SW 1271 (cell line): ENCODE data around the gene PSMB3.
"Not testable (repeated sequence)": the region's sequence is repeated elsewhere in the genome, so short reads cannot be mapped to it uniquely, and the experiment has no call there.

Experiments used
- DNase-seq, 2 experiments: peaks; one replicate each; lab custom pipeline; 2025; lab: John Stamatoyannopoulos, UW

Gene PSMB3

DNA sequence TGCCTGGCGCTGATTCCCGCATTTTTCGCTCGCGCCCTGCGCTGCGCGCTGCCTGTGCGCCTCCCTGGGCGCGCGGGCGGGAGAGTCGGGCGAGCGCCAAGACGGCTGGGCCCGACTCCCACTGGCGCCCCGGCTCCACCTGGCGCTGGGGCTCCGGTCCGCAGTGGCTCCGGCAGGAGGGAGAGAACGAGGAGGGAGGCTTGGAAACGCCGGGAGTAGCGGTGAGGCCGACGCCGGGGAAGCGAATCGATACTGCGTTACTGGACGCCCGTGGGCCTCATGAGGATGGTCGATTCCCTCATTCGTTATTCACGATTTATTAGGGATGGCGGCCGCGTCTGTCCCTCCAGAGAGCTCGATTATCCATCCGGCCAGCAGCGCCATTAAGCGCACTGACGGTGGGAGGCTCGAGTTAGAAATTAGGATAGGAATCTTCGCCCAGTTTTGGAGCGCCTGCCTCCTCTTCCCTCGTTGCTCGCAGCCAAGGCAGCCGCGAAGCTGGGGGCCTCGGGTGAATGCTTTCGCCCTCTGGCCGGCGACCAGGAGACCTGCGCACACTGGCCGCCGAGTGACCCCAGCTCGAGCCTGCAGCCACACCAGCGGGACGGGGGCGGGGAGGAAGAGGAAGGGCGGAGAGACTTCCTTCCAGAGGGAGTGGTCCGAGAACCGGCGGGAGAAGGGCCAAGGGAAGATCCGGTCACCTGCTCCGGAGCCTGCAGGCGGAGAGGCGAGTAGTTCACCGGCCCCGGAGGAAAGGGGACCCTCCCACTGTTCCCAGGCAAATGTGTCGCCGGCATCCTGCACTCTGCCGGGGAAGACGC lies 3.1 kb upstream of the PSMB3 start:
- DNase-seq = peak; percentile 79 to 87

DNA sequence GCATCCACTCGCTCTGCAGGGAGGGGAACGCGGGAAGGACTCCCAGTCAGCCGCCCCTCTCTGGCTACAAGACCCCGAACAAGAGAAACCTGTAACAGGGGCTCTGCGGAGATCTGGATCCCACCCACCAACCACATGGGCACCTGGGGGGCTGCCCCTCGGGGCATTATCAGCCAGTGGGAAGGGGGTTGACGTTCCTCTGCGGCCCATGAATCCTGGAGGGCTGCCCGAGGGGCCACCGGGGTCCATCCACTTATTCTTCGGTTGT lies 2.6 kb upstream of the PSMB3 start:
- DNase-seq = no peak

DNA sequence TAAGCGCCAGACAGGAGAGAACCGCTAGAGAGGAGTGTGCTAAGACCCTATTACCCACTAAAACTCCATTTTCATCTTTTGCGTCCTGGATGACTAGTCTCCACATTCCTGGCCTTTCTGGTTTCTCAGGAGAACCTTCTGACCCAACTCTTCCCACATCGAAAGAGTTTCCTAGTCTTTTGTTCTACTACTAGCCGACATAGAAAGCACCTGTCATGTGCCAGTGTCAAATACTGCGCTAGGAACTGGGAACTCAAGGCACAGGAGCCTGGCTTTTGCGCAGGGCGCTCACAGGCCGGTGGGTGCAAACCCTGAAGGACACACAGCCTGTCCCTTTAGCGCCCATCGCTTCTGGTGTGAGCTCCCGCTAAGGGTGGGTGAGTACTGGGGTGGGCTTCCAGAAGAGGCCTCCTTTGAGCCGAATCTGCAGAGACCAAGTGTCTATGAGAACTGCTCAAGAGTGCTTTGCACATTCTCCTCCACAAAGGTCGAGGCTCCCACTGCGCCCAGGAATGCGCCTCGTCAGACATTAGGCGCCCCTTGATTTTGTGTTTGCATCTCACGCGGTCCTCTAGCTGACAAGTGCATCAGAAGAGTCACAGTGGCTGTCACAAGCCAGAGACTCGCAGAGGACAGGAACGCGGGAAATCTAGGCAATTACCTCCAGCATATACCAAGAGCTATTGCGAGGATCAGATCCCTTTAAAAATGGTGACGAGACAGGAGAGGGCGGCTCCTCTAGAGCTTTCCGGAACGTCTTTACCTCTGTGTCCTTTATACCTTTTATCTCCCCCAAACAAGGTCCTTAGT lies 2.0 kb upstream of the PSMB3 start:
- DNase-seq = peak in 1 of 2 experiments; percentile 71

DNA sequence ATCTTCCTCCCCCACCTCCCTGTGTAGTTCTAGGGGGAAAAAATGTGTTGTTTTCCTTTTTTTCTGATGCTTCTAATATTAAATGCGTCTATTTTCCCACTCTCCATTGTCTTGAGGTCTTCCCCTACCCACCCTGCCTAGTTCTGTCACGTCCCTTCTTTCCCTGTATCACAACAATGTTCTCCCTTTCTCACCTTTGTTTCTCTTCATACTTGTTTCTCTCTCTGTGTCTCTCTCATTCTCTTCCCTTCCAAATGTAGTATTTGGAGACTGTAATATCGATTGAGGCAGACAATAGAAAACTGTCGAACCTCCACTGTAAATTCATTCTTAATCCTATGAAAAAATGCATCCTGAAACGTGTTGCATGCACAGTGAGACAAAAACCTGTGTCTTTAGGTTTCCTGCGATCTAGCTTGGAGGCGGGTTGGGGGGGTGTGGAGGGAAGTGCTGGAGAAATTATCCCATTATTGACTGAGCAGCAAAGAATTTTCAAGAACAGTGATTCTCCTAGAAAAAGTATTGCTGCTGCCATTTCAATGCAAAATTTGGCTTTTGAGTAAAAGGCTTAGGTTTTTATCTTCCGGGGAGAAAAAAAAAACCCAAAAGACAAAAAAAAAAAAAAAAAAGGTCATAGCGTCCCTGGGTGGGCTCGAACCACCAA lies 1.3 kb upstream of the PSMB3 start:
- DNase-seq = peak in 1 of 2 experiments; percentile 54

DNA sequence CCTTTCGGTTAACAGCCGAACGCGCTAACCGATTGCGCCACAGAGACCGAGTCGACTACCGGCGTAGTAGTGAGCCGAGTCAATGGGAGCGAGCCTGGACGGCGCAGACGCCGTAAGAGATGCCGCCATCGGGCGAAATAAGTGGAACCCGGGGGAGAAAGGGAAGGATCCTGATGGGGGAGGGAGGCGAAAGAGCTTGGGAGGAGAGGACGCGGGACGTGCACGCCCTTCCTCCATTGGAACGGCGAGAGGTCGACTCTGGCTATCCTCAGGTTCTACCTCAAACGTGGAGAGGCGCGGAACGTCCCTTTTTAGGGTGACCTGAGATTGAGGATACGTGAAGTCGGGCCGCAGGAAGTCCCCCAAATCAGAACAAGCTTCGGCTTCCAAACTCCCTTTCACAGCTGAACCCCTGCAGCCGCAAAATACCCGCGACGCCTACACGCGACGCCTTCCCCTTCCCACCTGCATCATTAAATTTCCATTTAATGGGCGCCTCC lies 683 bp upstream of the PSMB3 start:
- peak; percentile 65 to 81 for DNase-seq

DNA sequence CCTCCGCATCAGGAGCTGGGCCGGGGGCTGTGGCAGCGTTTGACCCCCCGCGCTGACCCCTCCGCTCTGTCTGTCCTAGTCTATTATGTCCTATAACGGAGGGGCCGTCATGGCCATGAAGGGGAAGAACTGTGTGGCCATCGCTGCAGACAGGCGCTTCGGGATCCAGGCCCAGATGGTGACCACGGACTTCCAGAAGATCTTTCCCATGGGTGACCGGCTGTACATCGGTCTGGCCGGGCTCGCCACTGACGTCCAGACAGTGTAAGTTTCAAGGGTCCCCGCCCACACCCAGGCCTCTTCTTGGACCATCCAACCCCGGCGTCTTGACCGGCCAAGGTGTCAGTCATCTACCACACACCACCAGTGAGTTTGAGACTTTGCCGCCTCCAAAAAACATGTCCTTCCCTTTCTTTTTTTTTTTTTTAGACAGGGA lies 548 bp downstream of the PSMB3 start:
- no peak for DNase-seq

DNA sequence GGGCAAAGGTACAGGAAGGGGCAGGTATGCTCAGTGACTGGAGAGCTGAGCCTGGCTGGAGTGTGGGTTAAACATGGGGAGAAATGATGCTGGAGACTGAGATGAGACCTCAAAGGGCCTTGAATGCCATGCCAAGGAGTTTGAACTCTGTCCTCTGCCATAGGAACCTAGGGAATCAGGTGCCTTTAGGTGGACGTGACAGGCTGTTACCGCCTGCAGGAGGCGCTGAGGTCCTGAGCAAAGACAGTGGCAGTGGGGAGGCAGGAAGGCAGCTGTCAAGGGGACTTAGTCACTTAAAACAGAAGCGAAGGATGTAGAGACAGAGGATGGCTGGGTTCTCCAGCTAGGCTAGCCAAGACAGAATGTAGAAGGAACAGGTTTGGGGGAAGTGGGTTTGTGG lies 9.1 kb downstream of the PSMB3 start:
- DNase-seq = peak in 1 of 2 experiments; percentile 27

DNA sequence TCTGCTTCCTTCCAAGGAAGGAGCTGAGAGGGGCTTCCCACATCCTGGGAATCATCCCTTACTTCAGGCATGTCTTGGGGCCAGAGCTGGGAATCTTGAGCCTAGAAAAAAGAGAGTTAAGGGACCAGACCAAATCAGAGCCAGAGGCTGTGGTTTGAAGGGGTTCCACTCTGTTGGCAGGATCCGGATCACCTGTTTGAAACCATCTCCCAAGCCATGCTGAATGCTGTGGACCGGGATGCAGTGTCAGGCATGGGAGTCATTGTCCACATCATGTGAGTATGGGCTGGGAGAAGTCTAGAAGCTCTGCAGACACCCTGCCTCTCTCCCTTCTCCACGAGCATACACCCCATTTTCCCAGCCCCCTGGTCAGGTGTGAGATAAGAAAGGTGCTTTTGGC lies 9.7 kb downstream of the PSMB3 start:
- no peak for DNase-seq

DNA sequence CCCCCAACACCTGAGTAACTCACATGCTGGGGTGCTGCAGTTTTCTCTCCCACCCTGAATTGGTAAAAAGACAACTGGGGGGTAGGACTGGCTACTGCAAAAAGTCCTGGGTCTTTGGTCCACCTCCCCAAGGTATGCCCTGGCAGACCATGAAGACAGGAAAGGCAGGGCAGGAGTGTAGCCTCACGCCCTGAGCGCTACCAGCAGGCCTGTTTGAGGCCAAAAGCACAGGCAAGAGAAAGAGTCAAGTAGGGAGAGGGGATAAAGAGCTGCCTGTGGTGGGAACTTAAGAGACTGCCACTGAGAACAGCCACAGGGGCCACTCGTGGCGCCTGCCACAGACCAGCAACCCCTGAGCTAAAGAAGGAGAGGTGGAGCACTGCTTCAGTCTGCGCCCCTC lies 13.8 kb downstream of the PSMB3 start:
- DNase-seq = no peak

DNA sequence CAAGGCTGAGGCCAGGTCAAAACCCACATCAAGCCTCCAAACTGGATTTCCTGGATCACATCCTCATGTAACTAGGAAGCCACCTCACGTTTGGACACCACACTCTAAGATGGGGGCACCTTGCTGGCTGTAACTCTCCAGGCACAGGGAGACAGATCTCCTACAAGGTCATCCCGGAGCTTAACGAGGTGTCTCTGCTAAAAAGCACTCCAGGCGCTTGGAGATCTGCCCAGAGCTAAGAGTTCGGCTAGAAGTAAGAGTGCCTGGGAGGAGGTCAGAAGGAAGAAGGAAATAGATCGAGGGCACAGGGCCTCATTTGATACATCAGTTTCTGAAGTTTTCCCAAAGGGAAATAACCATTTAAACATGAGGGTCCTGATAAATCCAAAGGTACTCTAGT lies 15.9 kb downstream of the PSMB3 start:
- DNase-seq = no peak

DNA sequence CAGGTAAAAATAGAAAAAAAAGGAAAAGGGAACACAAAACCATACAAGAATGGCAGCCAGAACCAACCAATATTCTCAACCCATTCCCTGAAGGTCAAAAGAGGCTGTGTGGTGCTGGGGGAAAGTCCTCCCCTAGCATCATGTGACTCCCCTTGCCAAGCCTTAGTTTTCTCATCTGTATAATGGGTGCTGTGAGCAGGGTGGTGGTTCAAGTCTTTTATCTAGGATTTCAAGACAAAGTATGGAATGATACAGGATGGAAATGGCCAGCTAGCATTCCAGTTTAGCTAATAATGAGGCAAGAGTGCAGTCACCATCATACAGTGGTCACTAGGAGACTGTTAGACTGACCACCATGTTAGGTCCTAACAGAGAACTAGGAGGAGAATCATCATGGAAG lies 20.7 kb downstream of the PSMB3 start:
- DNase-seq = no peak

DNA sequence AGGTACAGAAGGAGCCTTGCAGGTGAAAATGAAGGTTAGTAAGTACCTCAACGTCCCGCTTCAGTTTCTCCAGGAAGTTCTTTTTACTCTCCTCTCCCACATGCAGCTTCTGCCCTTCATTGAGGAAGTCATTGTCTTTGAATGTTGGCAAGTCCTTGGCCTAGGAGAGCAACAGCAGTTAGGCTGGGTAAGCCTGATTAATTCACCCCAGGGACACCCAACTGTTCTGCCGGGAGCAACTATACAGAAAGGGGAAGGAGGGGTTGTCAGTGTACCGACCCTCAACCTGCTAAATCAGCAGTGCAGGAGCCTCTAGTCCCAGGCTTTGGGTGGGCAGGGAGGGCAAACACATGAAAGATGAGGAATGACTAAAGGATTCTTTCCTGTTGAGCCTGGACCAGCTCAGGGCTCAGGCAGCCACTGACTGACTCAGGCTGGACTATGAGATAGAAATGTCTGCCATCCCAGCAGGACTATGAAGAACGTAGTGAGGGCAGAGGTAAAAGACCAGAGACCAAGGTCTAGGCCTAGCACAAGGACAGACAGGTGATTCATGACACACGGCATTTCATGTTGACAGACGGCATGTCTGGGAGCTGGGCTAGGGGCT lies 25.2 kb downstream of the PSMB3 start:
- DNase-seq = no peak

DNA sequence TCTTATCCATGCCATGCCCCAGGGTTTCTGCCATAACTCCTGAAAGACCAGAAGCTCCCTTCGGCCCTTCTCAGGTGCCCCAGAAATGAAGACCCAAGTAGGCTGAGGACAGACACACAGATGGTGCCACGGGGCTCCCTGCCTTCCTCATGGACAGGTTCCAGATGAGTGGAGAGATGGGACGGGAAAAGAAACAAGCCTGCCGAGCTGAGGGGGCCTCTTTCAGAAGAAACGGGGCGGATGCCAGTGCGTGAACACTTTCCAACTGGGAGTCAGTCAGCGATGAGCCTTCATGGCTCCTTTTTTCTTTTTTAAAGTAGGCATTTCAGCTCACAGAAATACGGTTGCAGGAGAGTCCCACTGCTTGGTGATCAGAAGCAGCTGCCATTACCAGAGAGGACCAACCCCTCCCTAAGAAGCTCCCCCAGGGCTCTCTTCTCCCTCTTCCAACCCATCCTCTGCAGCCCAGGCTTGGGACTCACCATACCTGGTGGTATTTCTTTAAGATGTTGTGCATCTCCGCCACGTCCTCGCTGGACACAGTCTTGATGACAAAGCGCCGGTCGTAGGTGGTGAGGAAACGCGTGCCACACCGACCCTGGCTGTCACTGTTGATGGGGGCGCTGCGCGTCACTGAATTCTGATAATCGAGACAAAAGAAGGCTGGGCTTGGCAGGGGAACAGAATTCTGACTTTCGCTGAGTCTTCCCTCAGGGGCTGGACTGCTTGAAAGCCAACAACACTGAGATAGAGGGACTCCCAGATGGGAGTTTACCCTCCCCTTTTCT lies 27.6 kb downstream of the PSMB3 start:
- DNase-seq = no peak

DNA sequence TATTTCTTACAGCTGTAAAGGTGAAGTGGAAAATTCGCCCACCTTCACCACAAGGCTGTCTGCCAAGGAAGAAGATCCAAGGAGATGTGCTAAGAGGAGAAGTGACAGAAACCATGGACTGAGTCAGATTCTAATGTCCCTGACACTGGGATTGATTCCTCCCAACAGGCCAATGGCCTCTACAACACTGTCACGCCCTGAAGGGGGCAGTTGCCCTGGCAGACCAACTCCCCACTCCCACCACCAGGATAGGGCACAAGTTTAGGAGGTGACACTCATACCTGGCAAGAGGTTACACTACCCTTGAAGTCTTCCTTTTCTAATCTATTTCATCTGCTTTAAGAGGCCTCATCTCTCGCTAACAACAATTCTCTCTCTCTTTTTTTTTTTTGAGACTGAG lies 30.7 kb downstream of the PSMB3 start:
- DNase-seq = no peak

DNA sequence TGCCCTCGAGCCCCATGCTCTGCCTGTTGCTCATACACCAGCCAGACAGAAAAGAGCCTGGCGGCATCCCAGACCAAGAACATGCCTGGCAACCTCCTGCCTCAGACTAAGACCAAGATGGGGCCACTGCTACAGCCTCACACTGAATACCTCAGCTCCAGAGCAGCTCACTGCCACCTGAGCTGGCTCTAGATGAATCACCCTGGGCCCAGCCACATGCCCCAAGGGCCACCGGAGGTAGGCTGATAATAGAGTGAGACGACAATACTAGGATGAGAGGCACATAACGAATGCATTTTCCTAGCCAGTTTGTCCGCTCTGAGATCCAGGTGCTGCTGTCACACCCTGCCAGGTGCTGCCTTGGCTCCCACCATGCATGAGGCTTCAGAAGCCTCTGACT lies 33.8 kb downstream of the PSMB3 start:
- DNase-seq = no peak

DNA sequence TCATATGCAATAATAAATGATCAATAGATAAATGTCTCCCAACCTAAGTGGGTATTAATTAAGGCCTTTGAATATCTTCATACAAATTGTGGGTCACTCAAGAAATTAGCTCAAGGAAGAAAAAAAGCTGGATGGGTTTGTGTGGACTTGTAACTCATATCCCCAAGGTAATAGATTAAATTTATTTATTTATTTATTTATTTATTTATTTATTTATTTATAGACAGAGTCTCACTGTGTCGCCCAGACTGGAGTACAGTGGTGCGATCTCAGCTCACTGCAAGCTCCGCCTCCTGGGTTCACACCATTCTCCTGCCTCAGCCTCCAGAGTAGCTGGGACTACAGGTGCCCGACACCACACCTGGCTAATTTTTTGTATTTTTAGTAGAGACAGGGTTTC lies 35.5 kb downstream of the PSMB3 start:
- DNase-seq = not testable (repeated sequence)

DNA sequence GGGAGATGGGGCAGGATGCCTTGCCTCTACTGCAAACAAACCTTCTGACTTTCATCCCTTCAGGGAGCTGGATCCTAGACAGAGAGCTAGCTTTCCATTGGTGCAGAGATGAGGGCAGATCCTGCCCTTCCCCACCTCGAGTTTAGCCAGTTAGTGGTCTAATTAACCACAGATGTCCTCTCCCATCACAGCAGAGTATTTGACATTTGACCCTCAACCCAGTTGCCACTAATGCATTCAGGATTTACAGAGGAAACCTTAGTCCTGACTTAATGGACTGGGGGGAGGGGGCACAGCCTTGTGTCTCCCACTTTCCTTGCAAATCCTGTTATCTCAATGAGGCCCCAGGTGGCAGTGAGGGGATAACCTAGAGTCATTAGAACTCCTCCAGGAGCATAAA lies 36.6 kb downstream of the PSMB3 start:
- DNase-seq = no peak

DNA sequence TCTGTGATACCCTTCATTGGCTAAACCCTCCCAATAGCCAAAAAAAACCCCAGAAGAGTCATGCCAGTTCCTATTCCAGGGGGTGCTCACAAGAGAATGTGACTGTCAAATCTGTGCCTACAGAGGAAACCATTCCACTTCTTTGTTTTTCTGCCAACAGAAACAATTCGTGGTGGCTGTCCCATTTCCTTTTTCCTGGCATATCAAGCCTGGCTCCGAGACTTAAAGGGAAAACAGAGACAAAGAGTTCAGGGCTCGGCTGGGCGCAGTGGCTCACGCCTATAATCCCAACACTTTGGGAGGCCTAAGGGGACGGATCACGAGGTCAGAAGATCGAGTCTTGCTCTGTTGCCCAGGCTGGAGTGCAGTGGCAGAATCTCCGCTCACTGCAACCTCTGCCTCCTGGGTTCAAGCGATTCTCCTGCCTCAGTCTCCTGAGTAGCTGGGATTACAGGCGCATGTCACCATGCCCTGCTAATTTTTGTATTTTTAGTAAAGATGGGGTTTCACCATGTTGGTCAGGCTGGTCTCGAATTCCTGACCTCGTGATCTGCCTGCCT lies 37.7 kb downstream of the PSMB3 start:
- not testable (repeated sequence) for DNase-seq

DNA sequence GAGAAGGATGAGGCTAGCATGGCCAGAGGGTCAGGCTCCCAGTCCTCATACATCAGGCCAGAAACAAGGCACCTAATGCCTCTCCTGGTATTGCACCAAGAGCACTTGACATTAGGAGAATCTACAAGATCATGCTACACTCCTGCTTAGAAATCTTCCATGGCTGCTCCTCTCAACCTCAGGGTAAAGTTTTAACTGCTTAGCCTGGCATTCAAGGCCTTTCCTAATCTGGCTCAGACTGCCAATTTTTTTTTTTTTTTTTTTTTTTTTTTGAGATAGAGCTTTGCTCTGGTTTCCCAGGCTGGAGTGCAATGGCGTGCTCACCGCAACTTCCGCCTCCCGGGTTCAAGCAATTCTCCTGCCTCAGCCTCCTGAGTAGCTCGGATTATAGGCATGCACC lies 38.6 kb downstream of the PSMB3 start:
- DNase-seq = no peak

DNA sequence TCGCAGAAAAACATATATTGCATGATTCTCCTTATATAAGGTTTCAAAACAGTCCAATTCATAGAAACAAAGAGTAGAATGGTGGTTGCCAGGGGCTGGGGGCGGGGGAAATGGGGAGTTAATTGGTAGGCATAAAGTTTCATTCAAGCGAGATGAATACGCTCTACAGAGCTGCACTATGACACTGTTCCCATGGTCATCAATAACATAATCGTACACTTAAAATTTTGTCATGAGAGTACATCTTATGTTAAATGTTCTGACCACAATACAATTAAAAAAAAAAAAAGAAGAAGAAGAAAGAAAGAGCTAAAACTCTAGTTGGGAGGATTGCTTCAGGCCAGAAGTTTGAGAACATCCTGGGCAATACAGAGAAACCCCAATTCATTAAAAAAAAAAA lies 41.7 kb downstream of the PSMB3 start:
- DNase-seq = no peak

DNA sequence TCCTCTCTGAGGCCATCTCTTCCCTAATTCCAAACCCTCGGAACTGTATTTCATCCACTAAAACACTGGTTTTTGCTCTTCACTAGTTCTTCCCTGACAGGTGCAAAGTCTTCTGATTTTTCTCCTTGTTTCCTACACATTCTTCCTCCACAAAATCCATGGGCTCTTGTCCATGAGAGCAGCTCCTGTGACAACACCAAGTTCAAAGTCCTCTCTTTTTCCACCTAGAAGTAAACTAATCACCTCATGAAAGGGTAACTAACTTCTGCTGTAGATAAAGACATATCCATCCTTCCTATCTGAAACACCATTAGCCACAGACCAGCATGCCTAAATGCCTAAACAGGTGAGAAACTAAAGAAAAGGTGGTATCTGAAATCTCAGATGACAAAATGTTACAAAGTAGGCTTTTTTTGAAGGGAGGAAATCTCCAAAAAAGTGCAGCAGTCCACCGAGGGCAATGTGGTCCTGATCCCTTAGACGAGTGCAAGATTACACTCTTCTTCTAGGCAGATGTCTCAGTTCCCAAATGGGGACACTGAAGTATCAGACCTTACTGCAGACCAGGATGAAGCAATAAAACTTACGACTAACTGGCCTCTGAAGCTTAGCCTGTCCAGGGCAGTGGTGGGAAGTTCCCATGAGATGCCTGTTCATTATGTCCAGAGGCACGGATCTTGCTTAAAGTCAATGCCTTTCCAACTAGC lies 44.1 kb downstream of the PSMB3 start:
- no peak for DNase-seq
